Measurements from ENCODE around the gene SLC25A47. TPM values are rescaled to one million over a fixed set of nuclear protein-coding genes. Genes with fewer than 3 reads are reported as not detected.

SLC25A47 gene
- total RNA-seq, 1 experiment from 2014 or later = 0.13 TPM

- Histone ChIP-seq H3K56ac (ENCODE audit: insufficient read length, low read depth, low read length) (no peak overlapping the region), H3K9ac (ENCODE audit: extremely low read depth, insufficient read length, low read length) (no peak overlapping the region), H4K20me1 (ENCODE audit: control insufficient read depth, insufficient read depth, insufficient read length) (no peaks in the 10 kb centered on the region), H2BK120ac (ENCODE audit: low read depth, low read length, poor library complexity, severe bottlenecking) (no peak overlapping the region), H4K8ac (replicated peaks; ENCODE audit: insufficient read length, low read depth, low read length) (no peak overlapping the region), H3K4ac (ENCODE audit: low read depth, low read length) (no peak overlapping the region), H4K91ac (ENCODE audit: insufficient read length, low read depth, low read length) (no peak overlapping the region), H3K23me2 (ENCODE audit: insufficient read length, low read depth, low read length, poor library complexity, severe bottlenecking) (no peaks in the 10 kb centered on the region), H3K4me1 (ENCODE audit: insufficient read depth, low read length) (no peaks in the 10 kb centered on the region), H2BK12ac (ENCODE audit: insufficient read length, low read depth, low read length) (no peak overlapping the region), H3T11ph (ENCODE audit: low read length) (no peak overlapping the region), H2AFZ (ENCODE audit: low read length) (no peak overlapping the region), H3K9me3 (ENCODE audit: control insufficient read depth, low read depth, low read length) (no peaks in the 10 kb centered on the region), H3K4me2 (ENCODE audit: insufficient read depth, insufficient read length, low read length) (no peak overlapping the region), H3K23ac (ENCODE audit: insufficient read length, low read depth, low read length) (no peak overlapping the region), H2BK20ac (ENCODE audit: low read depth, low read length, poor library complexity, severe bottlenecking) (no peak overlapping the region), H3K27me3 (ENCODE audit: insufficient read depth, low read length) (no peaks in the 10 kb centered on the region), H3K27ac (ENCODE audit: insufficient read length, low read depth, low read length) (no peak overlapping the region), H3K14ac (ENCODE audit: insufficient read depth, low read length) (no peak overlapping the region), H4K5ac (ENCODE audit: insufficient read length, low read depth, low read length) (no peak overlapping the region), H3K79me1 (ENCODE audit: insufficient read depth, low read depth, low read length, poor library complexity, severe bottlenecking) (no peaks in the 10 kb centered on the region), H2BK15ac (ENCODE audit: low read depth, low read length) (no peak overlapping the region), H3K79me2 (ENCODE audit: insufficient read depth, low read length) (no peaks in the 10 kb centered on the region), H2AK5ac (ENCODE audit: insufficient read length, low read length) (no peak overlapping the region), H2BK5ac (ENCODE audit: insufficient read length, low read length) (no peak overlapping the region), H3K18ac (ENCODE audit: insufficient read length, low read depth, low read length) (no peak overlapping the region)
- Mint-ChIP-seq H3K27me3 (ENCODE audit: low read depth) (no peaks in the 10 kb centered on the region), H3K4me3 (no peak overlapping the region), H3K4me1 (no peaks in the 10 kb centered on the region), H3K36me3 (ENCODE audit: insufficient read depth in 1 of 3, low read depth in 3 of 3) (peaks cover 34 to 69% (median 59%) of the 10 kb centered on the region in 3 experiments; a peak in 6 of 7 replicates), H3K9me3 (no peaks in the 10 kb centered on the region), H3K27ac (no peak overlapping the region; a peak in 1 of 7 replicates)
- DNase-seq = no peak
- WGBS (ENCODE audit: extremely low coverage, insufficient read length, low lambda C conversion rate) = no CpG with 5 or more reads among the region's 18 CpGs
- TF ChIP-seq CTCF (conservative IDR thresholded peaks at IDR 0.05) = no peak
These were observed 13.7 kb downstream of the SLC25A47 start for GRCh38 chr14:100336618-100337530.
